Measurements from ENCODE around the gene PATZ1.
A peak's percentile ranks its signal among the peaks of the same experiment; 100 is the strongest.

Gene PATZ1

GRCh38 chr22:31308181-31308580 lies 38.0 kb downstream of the PATZ1 start:
- no peak for DNase-seq

GRCh38 chr22:31305194-31305593 lies 41.0 kb downstream of the PATZ1 start:
- DNase-seq, result no peak

DNA sequence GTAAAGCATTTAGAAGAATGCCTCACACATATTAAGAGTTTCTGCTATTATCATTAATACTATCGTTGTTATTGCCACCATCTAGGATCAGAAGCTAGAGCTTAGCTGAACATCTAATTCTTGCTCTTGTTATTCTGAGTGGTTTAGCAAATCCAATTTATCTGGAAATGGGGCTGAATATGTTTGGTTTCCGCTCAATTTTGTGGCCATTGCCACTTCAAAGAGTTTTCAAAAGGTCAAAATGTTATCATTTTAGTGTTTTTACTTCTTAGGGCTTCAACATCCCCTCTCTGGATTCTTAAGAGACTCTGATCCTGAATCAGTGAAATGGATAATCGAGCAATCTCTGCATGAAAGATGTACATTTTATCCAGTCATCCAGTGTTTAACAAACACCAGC lies 43.6 kb downstream of the PATZ1 start:
- DNase-seq, result no peak

GRCh38 chr22:31302006-31302405 lies 44.1 kb downstream of the PATZ1 start:
- DNase-seq, result no peak

GRCh38 chr22:31300896-31301295 lies 45.2 kb downstream of the PATZ1 start:
- DNase-seq, result no peak

DNA sequence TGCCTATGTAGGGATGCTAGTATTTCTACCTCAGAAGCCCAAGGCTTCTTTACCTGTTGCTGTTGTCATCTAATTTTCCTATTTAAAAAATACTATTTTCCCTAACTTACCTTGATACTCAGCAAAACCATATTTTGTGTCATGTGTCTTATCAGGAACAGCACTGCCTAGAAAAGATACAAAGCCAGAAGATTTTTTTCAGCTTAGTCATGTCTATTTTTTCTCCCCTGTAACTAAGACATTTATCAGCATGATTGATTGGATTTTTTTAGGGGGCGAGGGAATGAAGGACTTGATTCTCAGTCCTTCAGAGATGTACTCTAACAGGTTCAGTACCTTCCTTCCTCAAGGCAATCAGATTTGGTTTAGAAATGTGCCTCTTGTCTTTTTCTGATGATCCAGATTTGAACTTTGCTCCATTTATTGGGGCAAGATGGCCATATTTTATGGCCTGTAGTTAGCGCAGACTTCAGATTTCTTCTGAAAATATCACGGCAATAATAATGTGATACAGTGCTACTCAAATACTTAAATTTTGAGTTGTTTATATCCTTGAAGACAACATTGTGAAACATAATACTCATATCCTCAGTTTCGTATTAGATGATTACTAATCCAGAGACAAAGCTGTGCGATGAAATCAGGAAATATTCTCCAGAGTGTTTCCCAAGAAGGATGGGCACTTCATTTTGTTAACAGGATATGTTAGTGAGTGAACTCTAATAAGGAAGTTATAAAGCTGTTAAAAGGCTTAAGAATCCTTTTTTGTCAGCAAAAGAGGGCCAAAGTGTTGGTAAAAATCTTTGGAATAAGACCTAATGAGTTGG lies 50.1 kb downstream of the PATZ1 start:
- peak in 1 of 14 donors; percentile 16 for DNase-seq

DNA sequence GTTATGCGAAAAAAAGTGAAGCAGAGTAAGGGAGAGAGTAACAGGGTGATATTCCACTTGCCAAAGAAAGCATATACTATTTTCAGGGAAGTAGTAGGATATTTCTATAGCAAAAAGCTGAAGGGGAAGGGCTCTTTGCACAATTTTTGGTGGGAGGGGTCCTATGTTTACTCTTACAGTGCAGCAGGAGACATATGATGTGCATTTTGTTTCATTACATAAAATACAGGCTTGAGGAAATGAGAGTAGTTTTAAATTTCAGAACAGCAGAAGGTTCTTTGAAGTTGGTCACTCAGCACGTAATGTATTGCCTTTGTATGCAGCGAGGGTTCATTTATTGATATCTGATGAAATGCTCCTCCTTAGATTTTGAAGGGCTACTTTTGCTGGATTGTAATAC lies 50.8 kb downstream of the PATZ1 start:
- no peak for DNase-seq

DNA sequence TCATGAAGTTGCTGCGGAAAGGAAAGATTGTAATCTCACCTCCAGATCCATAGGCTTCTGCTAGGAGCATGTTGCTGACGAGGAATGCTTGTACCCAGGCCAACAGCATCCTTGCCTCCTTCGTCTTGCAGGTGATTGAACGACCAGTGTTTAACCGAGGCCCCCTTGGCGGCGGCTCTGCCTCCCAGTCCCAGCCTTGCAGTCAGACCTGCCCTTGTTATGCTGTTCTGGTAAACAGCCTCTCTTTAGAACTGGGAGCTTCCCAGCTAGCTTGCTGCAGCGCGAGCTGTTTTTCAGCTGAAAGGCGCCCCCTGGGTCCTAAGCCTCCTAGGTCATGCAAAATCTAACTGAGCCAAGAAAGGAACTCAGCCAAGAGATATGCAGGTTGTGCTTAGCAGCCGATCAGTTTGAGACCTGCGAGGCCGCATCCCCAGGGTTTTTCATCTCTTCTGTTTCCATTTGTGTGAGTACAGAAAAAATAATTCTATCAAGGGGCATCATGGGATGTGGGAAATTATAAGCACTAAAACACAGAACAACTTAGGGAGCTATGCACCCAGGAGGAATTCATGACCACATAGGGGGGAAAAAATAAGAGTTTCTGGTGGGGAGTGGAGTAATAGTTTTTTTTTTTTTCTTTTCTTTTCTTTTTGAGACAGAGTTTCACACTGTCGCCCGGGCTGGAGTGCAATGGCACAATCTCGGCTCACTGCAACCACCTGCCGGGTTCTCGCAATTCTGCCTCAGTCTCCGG lies 53.7 kb downstream of the PATZ1 start, which contains the start of gene PIK3IP1:
Gene PIK3IP1 (minus strand): TSS at position 253 of the 754 bp plus-strand sequence. CDS start 144 bp downstream, at position 109.
- DNase-seq, result peak; percentile 21 to 97 (median 86)

DNA sequence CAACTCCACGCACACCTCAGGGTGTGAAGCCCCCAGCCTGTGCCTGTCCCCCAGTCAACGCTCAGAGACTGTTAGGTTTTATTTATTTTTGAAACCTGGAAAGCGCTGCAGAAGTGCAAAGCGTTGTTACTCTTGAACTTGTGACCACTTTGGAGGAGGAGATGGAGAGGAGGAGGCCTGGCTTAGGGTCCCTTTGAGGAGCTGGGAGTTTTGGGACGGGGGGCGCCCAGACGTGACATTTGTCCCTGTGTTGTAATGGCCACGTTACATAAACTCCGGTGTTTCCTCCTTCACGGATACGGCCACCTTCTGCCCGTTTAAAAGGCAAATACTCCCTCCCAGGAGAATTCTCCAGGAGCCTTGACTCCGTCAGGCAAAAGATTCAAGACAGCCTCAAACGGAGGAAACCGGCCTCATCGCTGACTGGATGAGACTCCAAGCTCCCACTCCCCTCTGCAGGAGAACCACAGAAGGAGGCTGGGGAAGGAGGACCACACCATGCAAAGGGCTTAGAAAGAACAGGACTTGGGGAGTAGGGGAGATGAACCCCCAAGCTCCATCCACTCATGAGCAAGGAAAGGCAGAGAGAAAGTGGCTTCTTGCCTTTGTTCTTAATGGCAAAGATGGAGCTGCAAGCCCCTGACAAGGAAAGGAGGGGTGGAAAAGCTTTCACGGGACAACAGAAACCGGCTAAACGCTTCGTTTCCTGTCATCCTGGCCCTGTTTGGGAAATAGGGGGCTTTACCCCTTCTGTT lies 54.5 kb downstream of the PATZ1 start:
- DNase-seq, result peak in 5 of 14 donors; percentile 58 to 74 (median 68)

GRCh38 chr22:31290494-31291471 lies 55.4 kb downstream of the PATZ1 start:
- peak; percentile 27 to 96 (median 92) for DNase-seq

DNA sequence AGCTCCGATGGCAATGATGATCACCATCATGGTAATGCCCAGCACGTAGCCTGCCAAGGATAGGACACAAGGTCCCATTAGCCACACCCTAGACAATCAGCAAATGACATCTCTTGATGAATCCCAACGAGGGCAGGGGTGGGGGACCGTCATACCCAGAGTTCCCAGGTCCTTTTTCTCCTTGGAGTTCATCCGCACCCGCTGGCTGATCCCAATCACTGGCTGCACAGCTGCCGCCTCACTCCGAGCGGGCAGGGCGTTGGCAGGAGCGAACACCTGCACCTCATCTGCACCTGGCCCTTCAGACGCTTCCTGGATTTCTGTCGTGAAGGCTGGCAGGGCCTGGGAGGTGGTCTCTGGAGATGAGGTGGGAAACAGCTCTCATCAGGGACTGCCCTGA lies 56.8 kb downstream of the PATZ1 start:
- peak in 1 of 14 donors; percentile 19 for DNase-seq

DNA sequence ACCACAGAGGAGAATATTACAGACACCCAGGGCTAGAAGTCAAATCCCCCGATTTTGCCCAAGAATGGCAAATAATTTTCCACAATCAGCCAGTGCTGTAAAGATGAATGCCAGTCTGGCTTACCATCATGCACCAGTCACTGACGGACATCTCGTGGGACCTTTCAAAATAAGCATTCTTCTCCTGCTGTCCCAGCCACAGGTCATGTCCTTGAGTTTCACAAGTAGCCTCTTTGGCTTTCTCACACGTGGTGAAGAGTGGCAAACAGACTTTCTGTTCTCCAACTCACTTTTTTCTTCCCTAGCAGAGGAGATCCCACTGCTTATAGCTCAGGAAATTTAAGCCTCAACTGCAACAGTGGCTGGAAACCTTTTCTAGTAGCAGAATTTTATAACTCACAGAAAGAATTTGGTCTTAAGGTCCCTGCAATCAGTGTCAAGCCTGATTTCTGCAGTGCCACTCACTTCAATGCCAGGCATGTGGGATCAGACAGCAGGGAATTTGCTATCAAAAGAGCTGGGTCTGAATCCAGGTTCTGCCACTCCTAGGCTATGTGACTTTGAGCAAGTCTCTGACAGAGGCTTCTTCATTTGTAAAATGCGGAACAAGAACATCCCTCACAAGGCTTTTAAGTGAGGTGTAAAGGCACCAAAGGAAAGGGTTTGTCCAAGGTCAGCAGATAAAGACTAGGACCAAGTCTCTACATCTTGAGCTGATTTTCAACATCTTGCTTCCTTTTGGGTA lies 57.5 kb downstream of the PATZ1 start:
- no peak for DNase-seq

DNA sequence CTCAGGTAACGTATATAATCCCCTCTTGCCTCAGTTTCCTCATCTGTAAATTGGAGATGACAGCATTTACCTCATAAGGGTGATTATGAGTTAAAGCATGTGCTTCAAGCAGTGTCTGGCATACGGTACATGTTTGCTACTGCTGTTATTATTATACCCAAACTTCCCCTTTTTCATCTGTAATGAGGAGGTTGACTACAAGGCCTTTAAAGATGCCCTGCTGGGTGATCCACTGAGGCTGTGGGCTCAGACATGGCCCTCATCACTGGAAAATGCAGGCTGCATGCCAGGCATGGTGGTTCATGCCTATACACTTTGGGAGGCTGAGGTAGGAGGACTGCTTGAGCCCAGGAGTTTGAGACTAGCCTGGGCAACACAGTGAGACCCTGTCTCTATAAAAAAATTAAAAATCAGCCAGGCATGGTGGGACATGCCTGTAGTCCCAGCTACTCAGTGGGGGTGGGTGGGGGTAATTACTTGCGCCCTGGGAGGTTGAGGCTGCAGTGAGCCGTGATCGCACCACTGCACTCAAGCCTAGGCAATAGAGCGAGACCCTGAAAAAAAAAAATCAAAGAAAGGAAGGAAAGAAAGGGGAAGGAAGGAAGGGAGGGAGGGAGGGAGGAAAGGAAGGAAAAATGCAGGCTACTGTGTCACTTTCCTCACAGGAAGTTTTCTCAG lies 58.2 kb downstream of the PATZ1 start:
- no peak for DNase-seq

DNA sequence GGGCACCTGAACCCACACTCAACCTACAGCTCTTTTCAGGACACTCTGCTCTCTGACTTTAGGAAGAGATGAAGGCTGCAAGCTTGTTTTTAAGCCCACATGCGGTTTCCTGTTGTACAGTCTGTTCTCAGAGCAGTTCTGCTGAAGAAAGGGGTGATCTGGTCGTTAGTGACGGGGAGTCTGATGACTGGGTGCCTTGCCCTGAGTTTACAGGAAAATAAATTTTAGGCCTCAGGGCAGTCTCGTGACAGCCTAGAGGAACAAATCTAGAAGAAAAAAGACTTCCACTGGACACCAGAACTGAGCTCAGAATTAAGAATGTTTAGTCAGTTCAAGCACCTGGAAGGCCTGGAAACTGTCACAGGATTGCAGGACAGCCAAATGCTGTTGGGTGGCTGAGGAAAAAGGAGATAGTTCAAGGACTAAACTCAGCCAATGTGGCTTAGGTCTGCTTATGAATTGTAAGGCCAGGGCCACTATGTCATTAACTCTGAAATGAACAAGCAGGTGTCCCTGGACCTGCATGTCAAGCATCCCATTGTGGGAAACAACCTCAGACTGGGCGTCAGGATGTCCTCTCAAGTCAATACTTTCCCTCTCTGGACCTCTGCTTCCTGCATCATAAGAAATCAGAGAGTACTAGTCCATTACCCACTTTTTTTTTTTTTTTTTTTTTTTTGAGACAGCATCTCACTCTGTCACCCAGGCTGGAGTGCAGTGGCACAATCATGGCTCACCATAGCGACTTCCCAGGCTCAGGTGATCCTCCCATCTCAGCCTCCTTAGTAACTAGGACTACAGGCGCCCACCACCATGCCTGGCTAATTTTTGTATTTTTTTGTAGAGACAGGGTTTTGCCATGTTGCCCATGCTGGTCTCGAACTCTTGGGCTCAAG lies 59.5 kb downstream of the PATZ1 start:
- DNase-seq, result no peak

DNA sequence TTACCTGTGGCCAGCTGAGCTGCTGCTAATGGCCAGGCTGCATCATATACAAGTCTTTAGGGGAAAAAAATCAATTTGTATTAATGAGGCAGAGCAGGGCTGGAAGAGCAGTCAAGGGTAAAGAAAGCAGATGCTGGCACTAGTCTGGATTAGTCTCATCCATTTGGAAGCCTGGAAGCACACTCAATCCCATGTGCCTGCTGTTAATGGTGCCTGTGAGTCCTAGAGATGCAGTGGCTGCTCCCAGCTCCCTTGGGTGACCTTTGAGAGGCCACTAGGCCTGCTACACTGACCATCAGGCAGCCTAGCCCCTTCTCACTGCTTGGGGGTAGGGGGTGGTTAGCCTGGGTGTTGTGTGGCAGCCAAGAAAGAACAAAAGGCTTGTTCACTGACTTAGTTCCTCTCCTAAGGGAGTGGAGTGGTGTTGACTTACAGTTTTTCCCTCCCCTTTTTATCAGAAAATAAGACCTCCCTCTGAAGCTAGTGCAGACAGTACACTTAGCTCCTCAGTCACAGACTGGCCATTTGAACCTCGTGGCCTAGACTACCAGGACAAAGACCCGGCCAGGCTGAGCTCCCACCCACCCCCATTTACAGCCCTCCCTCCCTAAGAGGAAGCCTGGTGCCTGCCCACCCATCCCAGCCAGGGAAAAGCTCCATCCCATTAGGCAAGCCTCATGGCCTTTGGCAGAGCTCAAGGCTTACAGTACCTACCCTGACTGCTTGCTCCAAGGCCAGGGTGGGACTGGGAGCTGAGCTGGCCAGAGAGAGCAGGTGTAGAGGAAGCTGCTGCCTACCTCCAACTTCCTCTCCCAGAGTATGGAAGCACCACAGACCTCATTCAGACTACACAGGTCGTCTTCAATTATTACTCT lies 61.6 kb downstream of the PATZ1 start:
- peak in 1 of 14 donors; percentile 41 for DNase-seq

- DNase-seq, result no peak
Observed at GRCh38 chr22:31282748-31283468, 63.2 kb downstream of the PATZ1 start.

DNA sequence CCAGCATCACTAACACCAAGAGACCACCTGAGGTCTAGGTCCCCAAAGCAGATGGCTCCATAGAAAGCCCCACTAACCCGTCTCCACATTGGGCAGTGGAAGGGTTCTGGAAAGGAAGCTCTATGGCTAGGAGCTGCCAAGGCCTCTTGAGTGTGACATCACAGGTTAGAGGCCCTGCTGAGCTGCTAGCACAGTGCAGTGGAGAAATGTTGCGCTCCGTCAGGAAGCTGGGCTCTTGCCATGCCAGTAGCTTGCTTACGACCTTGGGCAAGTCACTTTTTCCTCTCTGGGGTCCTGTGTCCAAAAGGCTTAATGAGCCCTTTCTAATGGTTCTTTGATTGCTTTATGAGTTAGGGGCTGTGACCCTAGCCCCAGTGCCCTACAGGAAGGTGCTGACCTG lies 64.4 kb downstream of the PATZ1 start:
- no peak for DNase-seq

Data from C1 segment of cervical spinal cord (tissue), 14 donors.